ENCODE results near the gene IMPDH2.

DNA sequence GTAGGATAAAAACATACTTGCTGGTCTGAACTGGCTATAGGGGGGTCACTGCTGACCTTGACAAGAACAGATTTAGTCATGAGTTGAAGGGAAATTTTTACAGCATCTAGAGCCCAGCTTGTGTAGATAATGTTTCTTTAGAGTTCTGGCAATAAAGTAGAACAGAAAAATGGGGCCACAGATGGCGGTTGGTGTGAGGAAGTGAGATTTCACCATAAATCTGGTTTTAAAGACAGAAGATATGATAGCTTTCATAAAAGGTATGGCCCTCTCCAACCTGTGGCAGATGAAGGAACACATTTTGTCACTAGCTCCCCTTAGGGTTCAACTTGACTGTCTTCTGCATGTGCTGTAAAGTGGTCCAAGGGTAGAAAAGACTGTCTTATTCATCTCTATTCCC lies 24.3 kb upstream of the IMPDH2 start:
- TF ChIP-seq POLR2AphosphoS5 (IDR thresholded peaks at IDR 0.05) (no peak), CTCF (IDR thresholded peaks at IDR 0.05) (no peak), POLR2A (IDR thresholded peaks at IDR 0.05) (no peak), EP300 (IDR thresholded peaks at IDR 0.05) (no peak)
